ENCODE results near the gene POU1F1.

The POU1F1 gene

GRCh38 chr3:87287011-87287410 lies 10.6 kb upstream of the POU1F1 start:
- DNase-seq (ENCODE audit: low read depth): no peak
- H3K4me3 ChIP-seq (ENCODE audit: control insufficient read depth, low read depth, low read length): no peak overlapping the region
- TF ChIP-seq CTCF (IDR thresholded peaks at IDR 0.05; ENCODE audit: control insufficient read depth, insufficient read depth, low read depth, low read length, missing control alignments): no peak

- DNase-seq (ENCODE audit: low read depth): no peak
- no peak for TF ChIP-seq CTCF (IDR thresholded peaks at IDR 0.05; ENCODE audit: control insufficient read depth, insufficient read depth, low read depth, low read length, missing control alignments)
- no peak overlapping the region for H3K4me3 ChIP-seq (ENCODE audit: control insufficient read depth, low read depth, low read length)
Measured at GRCh38 chr3:87272718-87273341, 3.6 kb downstream of the POU1F1 start.

GRCh38 chr3:87270908-87271700 lies 5.3 kb downstream of the POU1F1 start:
- DNase-seq (ENCODE audit: low read depth): no peak
- TF ChIP-seq CTCF (IDR thresholded peaks at IDR 0.05; ENCODE audit: control insufficient read depth, insufficient read depth, low read depth, low read length, missing control alignments): no peak
- no peak overlapping the region for H3K4me3 ChIP-seq (ENCODE audit: control insufficient read depth, low read depth, low read length)

GRCh38 chr3:87269723-87270122 lies 6.7 kb downstream of the POU1F1 start:
- TF ChIP-seq CTCF (IDR thresholded peaks at IDR 0.05; ENCODE audit: control insufficient read depth, insufficient read depth, low read depth, low read length, missing control alignments): no peak
- H3K4me3 ChIP-seq (ENCODE audit: control insufficient read depth, low read depth, low read length): no peak overlapping the region

GRCh38 chr3:87268646-87269211 lies 7.7 kb downstream of the POU1F1 start:
- TF ChIP-seq CTCF (IDR thresholded peaks at IDR 0.05; ENCODE audit: control insufficient read depth, insufficient read depth, low read depth, low read length, missing control alignments): no peak
- no peak for DNase-seq (ENCODE audit: low read depth)
- no peak overlapping the region for H3K4me3 ChIP-seq (ENCODE audit: control insufficient read depth, low read depth, low read length)

More at GRCh38 chr3:87269723-87270122, 6.7 kb downstream of the POU1F1 start:
- DNase-seq (ENCODE audit: low read depth): no peak

- DNase-seq (ENCODE audit: low read depth): no peak
- no peak overlapping the region for H3K4me3 ChIP-seq (ENCODE audit: control insufficient read depth, low read depth, low read length)
- TF ChIP-seq CTCF (IDR thresholded peaks at IDR 0.05; ENCODE audit: control insufficient read depth, insufficient read depth, low read depth, low read length, missing control alignments): no peak
Measured at GRCh38 chr3:87267953-87268645, 8.3 kb downstream of the POU1F1 start.

Measured in AG09309 (cell line).